H1 (cell line): Measurements from ENCODE around the gene TTC22.

Source experiments
- CTCF ChIP-seq, 3 experiments: IDR thresholded peaks; 1 replicate in 2 of 3; 2 replicates in 1 of 3; pipeline versions ENCODE4 v1.5.1 to v1.6.1; 2011; ENCODE audit warnings: low read length in 3 of 3, mild to moderate bottlenecking in 3 of 3, inconsistent platforms in 2 of 3, low read depth in 1 of 3, moderate library complexity in 1 of 3; ENCODE audit not compliant: insufficient read depth in 1 of 3; ENCODE audit errors: control extremely low read depth in 1 of 3
- EZH2 ChIP-seq: fragments of 200-600 bp; sonication (generic); IDR thresholded peaks from 2 replicates; pipeline ENCODE4 v1.7.1; 2012; ENCODE audit warnings: low read depth, mild to moderate bottlenecking, moderate library complexity, low read length, inconsistent platforms; ENCODE audit not compliant: severe bottlenecking
- GABPA ChIP-seq: IDR thresholded peaks from 2 replicates; pipeline ENCODE4 v1.6.1; 2011; ENCODE audit warnings: mild to moderate bottlenecking, low read length, moderate library complexity, borderline replicate concordance; ENCODE audit not compliant: insufficient read depth
- JUND ChIP-seq: IDR thresholded peaks from 2 replicates; pipeline ENCODE4 v1.6.1; 2011; ENCODE audit warnings: mild to moderate bottlenecking, improper control_type of control experiment, low read length
- MAFK ChIP-seq: IDR thresholded peaks from 2 replicates; pipeline ENCODE4 v1.6.1; 2012; ENCODE audit warnings: low read depth, mild to moderate bottlenecking, improper control_type of control experiment, low read length
- POLR2A ChIP-seq, 2 experiments: IDR thresholded peaks; 1 replicate in 1 of 2; 2 replicates in 1 of 2; pipeline ENCODE4 v1.6.1; 2011; ENCODE audit warnings: low read depth in 2 of 2, low read length in 2 of 2, mild to moderate bottlenecking in 2 of 2; ENCODE audit errors: control extremely low read depth in 1 of 2
- RAD21 ChIP-seq, 2 experiments: IDR thresholded peaks in 1 of 2; conservative IDR thresholded peaks in 1 of 2; 2 replicates each; pipeline ENCODE4 v1.6.1; 2011; ENCODE audit warnings: low read depth in 2 of 2, low read length in 2 of 2, improper control_type of control experiment in 1 of 2, inconsistent platforms in 1 of 2, mild to moderate bottlenecking in 1 of 2, moderate library complexity in 1 of 2

GRCh38 chr1:54839824-54840223 is 38.7 kb upstream of the TTC22 start:
- no peak for TF ChIP-seq CTCF (IDR thresholded peaks at IDR 0.05; ENCODE audit: control extremely low read depth in 1 of 3, insufficient read depth in 1 of 3, low read depth in 1 of 3, low read length in 3 of 3)
- no peak for TF ChIP-seq EZH2
- TF ChIP-seq GABPA = no peak
- TF ChIP-seq MAFK = no peak
- TF ChIP-seq JUND = no peak
- no peak for TF ChIP-seq RAD21 (IDR thresholded peaks at IDR 0.05 in 1 of 2, conservative IDR thresholded peaks at IDR 0.05 in 1 of 2; ENCODE audit: low read depth in 2 of 2, low read length in 2 of 2)
- TF ChIP-seq POLR2A (IDR thresholded peaks at IDR 0.05; ENCODE audit: control extremely low read depth in 1 of 2, low read depth in 2 of 2, low read length in 2 of 2) = no peak
